Measurements from ENCODE around the gene CDK6. TPM values are rescaled to one million over a fixed set of nuclear protein-coding genes. Genes with fewer than 3 reads are reported as not detected.

Gene CDK6
- total RNA-seq, 2 donors from 2014 or later, result 278 to 404 TPM

GRCh38 chr7:92720604-92721350, 115.6 kb downstream of the CDK6 start:
- H3K9me3 Mint-ChIP-seq, result no peaks in the 10 kb centered on the region
- DNase-seq (ENCODE audit: low spot score) (no peak), ATAC-seq (no peak)
- H3K27ac Mint-ChIP-seq, result peak overlapping the region; percentile 4 to 57
- H3K36me3 Mint-ChIP-seq, result peaks cover 48% of the 10 kb centered on the region
- peaks cover 42 to 67% of the 10 kb centered on the region in 2 donors for H3K4me1 Mint-ChIP-seq (ENCODE audit: low read depth in 2 of 2)
- H3K4me3 Mint-ChIP-seq, result no peak overlapping the region
- H3K27me3 Mint-ChIP-seq, result no peaks in the 10 kb centered on the region

- DNase-seq (ENCODE audit: low spot score) (peak; percentile 78), ATAC-seq (peak; percentile 93)
- Mint-ChIP-seq H3K36me3 (peaks cover 38% of the 10 kb centered on the region), H3K4me1 (ENCODE audit: low read depth in 2 of 2) (peaks cover 38 to 58% of the 10 kb centered on the region in 2 donors), H3K27ac (peak overlapping the region; percentile 82 to 94), H3K4me3 (peak overlapping the region; percentile 83), H3K9me3 (no peaks in the 10 kb centered on the region), H3K27me3 (no peaks in the 10 kb centered on the region)
These were observed 118.2 kb downstream of the CDK6 start for GRCh38 chr7:92717993-92718716.

- no peak for DNase-seq (ENCODE audit: low spot score)
- H3K4me1 Mint-ChIP-seq (ENCODE audit: low read depth in 2 of 2), result peaks cover 36 to 55% of the 10 kb centered on the region in 2 donors
- peaks cover 37% of the 10 kb centered on the region for H3K36me3 Mint-ChIP-seq
- H3K27ac Mint-ChIP-seq, result peak overlapping the region; percentile 82 to 94
- ATAC-seq, result no peak
- H3K4me3 Mint-ChIP-seq, result peak overlapping the region; percentile 83
- H3K9me3 Mint-ChIP-seq, result no peaks in the 10 kb centered on the region
- no peaks in the 10 kb centered on the region for H3K27me3 Mint-ChIP-seq
These were observed 118.8 kb downstream of the CDK6 start for GRCh38 chr7:92717623-92717992.

GRCh38 chr7:92716825-92717580, 119.4 kb downstream of the CDK6 start:
- Mint-ChIP-seq H3K4me1 (ENCODE audit: low read depth in 2 of 2) (peaks cover 33 to 51% of the 10 kb centered on the region in 2 donors), H3K27me3 (no peaks in the 10 kb centered on the region), H3K9me3 (no peaks in the 10 kb centered on the region), H3K36me3 (peaks cover 33% of the 10 kb centered on the region), H3K4me3 (peak overlapping the region; percentile 15), H3K27ac (peak overlapping the region; percentile 82 to 94)
- no peak for ATAC-seq
- no peak for DNase-seq (ENCODE audit: low spot score)

- Mint-ChIP-seq H3K4me3 (no peak overlapping the region), H3K27ac (peak overlapping the region; percentile 3 to 82), H3K36me3 (peaks cover 29% of the 10 kb centered on the region), H3K27me3 (no peaks in the 10 kb centered on the region), H3K9me3 (no peaks in the 10 kb centered on the region), H3K4me1 (ENCODE audit: low read depth in 2 of 2) (peaks cover 31 to 47% of the 10 kb centered on the region in 2 donors)
- DNase-seq (ENCODE audit: low spot score), result no peak
- ATAC-seq, result no peak
These were observed 120.4 kb downstream of the CDK6 start for GRCh38 chr7:92715963-92716362.

GRCh38 chr7:92714767-92715166, 121.6 kb downstream of the CDK6 start:
- no peak overlapping the region for H3K27ac Mint-ChIP-seq
- ATAC-seq (no peak), DNase-seq (ENCODE audit: low spot score) (no peak)
- H3K4me3 Mint-ChIP-seq, result no peak overlapping the region
- H3K36me3 Mint-ChIP-seq, result peaks cover 29% of the 10 kb centered on the region
- peaks cover 35 to 52% of the 10 kb centered on the region in 2 donors for H3K4me1 Mint-ChIP-seq (ENCODE audit: low read depth in 2 of 2)
- no peaks in the 10 kb centered on the region for H3K27me3 Mint-ChIP-seq
- no peaks in the 10 kb centered on the region for H3K9me3 Mint-ChIP-seq

- H3K4me1 Mint-ChIP-seq (ENCODE audit: low read depth in 2 of 2), result peaks cover 34 to 48% of the 10 kb centered on the region in 2 donors
- no peaks in the 10 kb centered on the region for H3K27me3 Mint-ChIP-seq
These were observed 122.1 kb downstream of the CDK6 start for GRCh38 chr7:92714280-92714679.

GRCh38 chr7:92709912-92710311, 126.5 kb downstream of the CDK6 start:
- H3K9me3 Mint-ChIP-seq, result no peaks in the 10 kb centered on the region
- no peaks in the 10 kb centered on the region for H3K27me3 Mint-ChIP-seq
- H3K27ac Mint-ChIP-seq, result peak overlapping the region in 1 of 2 donors; percentile 80
- ATAC-seq (no peak), DNase-seq (ENCODE audit: low spot score) (no peak)
- H3K4me1 Mint-ChIP-seq (ENCODE audit: low read depth in 2 of 2), result peaks cover 34 to 42% of the 10 kb centered on the region in 2 donors
- no peak overlapping the region for H3K4me3 Mint-ChIP-seq
- H3K36me3 Mint-ChIP-seq, result peaks cover 27% of the 10 kb centered on the region

More at GRCh38 chr7:92714280-92714679, 122.1 kb downstream of the CDK6 start:
- Mint-ChIP-seq H3K9me3 (no peaks in the 10 kb centered on the region), H3K4me3 (no peak overlapping the region), H3K36me3 (peaks cover 29% of the 10 kb centered on the region), H3K27ac (peak overlapping the region in 1 of 2 donors; percentile 17)
- DNase-seq (ENCODE audit: low spot score), result no peak
- ATAC-seq, result no peak

- peaks cover 33 to 40% of the 10 kb centered on the region in 2 donors for H3K4me1 Mint-ChIP-seq (ENCODE audit: low read depth in 2 of 2)
- no peaks in the 10 kb centered on the region for H3K27me3 Mint-ChIP-seq
- no peak for DNase-seq (ENCODE audit: low spot score)
- H3K27ac Mint-ChIP-seq, result peak overlapping the region; percentile 70 to 80
- no peak for ATAC-seq
- no peaks in the 10 kb centered on the region for H3K9me3 Mint-ChIP-seq
- peaks cover 24% of the 10 kb centered on the region for H3K36me3 Mint-ChIP-seq
- peak overlapping the region; percentile 58 for H3K4me3 Mint-ChIP-seq
These were observed 127.2 kb downstream of the CDK6 start for GRCh38 chr7:92709150-92709549.

GRCh38 chr7:92708111-92709042, 128.0 kb downstream of the CDK6 start:
- H3K9me3 Mint-ChIP-seq, result no peaks in the 10 kb centered on the region
- peaks cover 25% of the 10 kb centered on the region for H3K36me3 Mint-ChIP-seq
- ATAC-seq, result peak; percentile 74 to 90
- H3K27ac Mint-ChIP-seq, result peak overlapping the region; percentile 70 to 80
- H3K4me3 Mint-ChIP-seq, result peak overlapping the region; percentile 73
- DNase-seq (ENCODE audit: low spot score), result no peak
- H3K4me1 Mint-ChIP-seq (ENCODE audit: low read depth in 2 of 2), result peaks cover 32 to 41% of the 10 kb centered on the region in 2 donors
- no peaks in the 10 kb centered on the region for H3K27me3 Mint-ChIP-seq

GRCh38 chr7:92707435-92707834, 128.9 kb downstream of the CDK6 start:
- peaks cover 37 to 46% of the 10 kb centered on the region in 2 donors for H3K4me1 Mint-ChIP-seq (ENCODE audit: low read depth in 2 of 2)
- H3K4me3 Mint-ChIP-seq, result peak overlapping the region; percentile 73
- peak overlapping the region; percentile 70 to 80 for H3K27ac Mint-ChIP-seq
- H3K36me3 Mint-ChIP-seq, result peaks cover 25% of the 10 kb centered on the region
- H3K27me3 Mint-ChIP-seq, result no peaks in the 10 kb centered on the region
- no peaks in the 10 kb centered on the region for H3K9me3 Mint-ChIP-seq
- DNase-seq (ENCODE audit: low spot score) (no peak), ATAC-seq (no peak)

GRCh38 chr7:92706563-92706962, 129.8 kb downstream of the CDK6 start:
- Mint-ChIP-seq H3K27ac (peak overlapping the region in 1 of 2 donors; percentile 80), H3K36me3 (peaks cover 25% of the 10 kb centered on the region), H3K4me1 (ENCODE audit: low read depth in 2 of 2) (peaks cover 37 to 47% of the 10 kb centered on the region in 2 donors)

GRCh38 chr7:92705831-92706230, 130.5 kb downstream of the CDK6 start:
- no peaks in the 10 kb centered on the region for H3K27me3 Mint-ChIP-seq
- H3K27ac Mint-ChIP-seq, result peak overlapping the region; percentile 27 to 80
- DNase-seq (ENCODE audit: low spot score), result no peak
- H3K4me1 Mint-ChIP-seq (ENCODE audit: low read depth in 2 of 2), result peaks cover 40 to 48% of the 10 kb centered on the region in 2 donors
- H3K9me3 Mint-ChIP-seq, result no peaks in the 10 kb centered on the region
- peaks cover 25% of the 10 kb centered on the region for H3K36me3 Mint-ChIP-seq
- no peak for ATAC-seq
- no peak overlapping the region for H3K4me3 Mint-ChIP-seq

More at GRCh38 chr7:92706563-92706962, 129.8 kb downstream of the CDK6 start:
- Mint-ChIP-seq H3K9me3 (no peaks in the 10 kb centered on the region), H3K27me3 (no peaks in the 10 kb centered on the region), H3K4me3 (no peak overlapping the region)
- DNase-seq (ENCODE audit: low spot score) (no peak), ATAC-seq (peak in 1 of 2 donors; percentile 42)

Data from natural killer cell treated with Interleukin-12 subunit alpha and Interleukin-12 subunit beta and Interleukin-15 and Interleukin-18, amount 100 ng/mL, for 72 hours (primary cell).